GM04504 (cell line): ENCODE results near the gene SLC2A3.
"Not testable (repeated sequence)": the region's sequence is repeated elsewhere in the genome, so short reads cannot be mapped to it uniquely, and the experiment has no call there.

Experiments used
- DNase-seq: peaks from one replicate; pipeline ENCODE4 v3.0.0-alpha.2; 2012; ENCODE audit warnings: low read depth

Gene SLC2A3

GRCh38 chr12:7950230-7950943 lies 14.4 kb upstream of the SLC2A3 start:
- DNase-seq, result not testable (repeated sequence)

- DNase-seq, result no peak
These were observed 12.7 kb upstream of the SLC2A3 start for GRCh38 chr12:7948589-7949260.

- DNase-seq, result no peak
These were observed 11.0 kb upstream of the SLC2A3 start for GRCh38 chr12:7947011-7947410.

GRCh38 chr12:7944760-7945159 lies 8.8 kb upstream of the SLC2A3 start:
- not testable (repeated sequence) for DNase-seq

GRCh38 chr12:7940906-7941305 lies 4.9 kb upstream of the SLC2A3 start:
- no peak for DNase-seq

GRCh38 chr12:7937833-7938506 lies 2.0 kb upstream of the SLC2A3 start:
- no peak for DNase-seq

GRCh38 chr12:7934889-7935492 lies 996 bp downstream of the SLC2A3 start:
- DNase-seq, result no peak

- no peak for DNase-seq
These were observed 1.7 kb downstream of the SLC2A3 start for GRCh38 chr12:7934091-7934888.

GRCh38 chr12:7933255-7933726 lies 2.7 kb downstream of the SLC2A3 start:
- DNase-seq, result peak; percentile 86

GRCh38 chr12:7932599-7933240 lies 3.3 kb downstream of the SLC2A3 start:
- not testable (repeated sequence) for DNase-seq

GRCh38 chr12:7929083-7929792 lies 6.7 kb downstream of the SLC2A3 start:
- DNase-seq, result no peak

GRCh38 chr12:7927470-7927869 lies 8.5 kb downstream of the SLC2A3 start:
- no peak for DNase-seq

- DNase-seq, result not testable (repeated sequence)
These were observed 9.8 kb downstream of the SLC2A3 start for GRCh38 chr12:7926068-7926666.

- no peak for DNase-seq
These were observed 12.4 kb downstream of the SLC2A3 start for GRCh38 chr12:7923241-7924236.

GRCh38 chr12:7921181-7921580 lies 14.8 kb downstream of the SLC2A3 start:
- DNase-seq, result not testable (repeated sequence)

GRCh38 chr12:7918268-7918590 lies 17.8 kb downstream of the SLC2A3 start:
- DNase-seq, result not testable (repeated sequence)

GRCh38 chr12:7917392-7918267 lies 18.4 kb downstream of the SLC2A3 start:
- DNase-seq, result no peak

GRCh38 chr12:7916936-7917335 lies 19.1 kb downstream of the SLC2A3 start:
- no peak for DNase-seq
